HG02623 (cell line): ENCODE measurements around the gene NTM.

Experiments used
- ATAC-seq: cut with Tn5 transposase; IDR thresholded peaks from one replicate; pipeline ENCODE4 v1.9.1; 2021; ENCODE audit warnings: moderate library complexity; ENCODE audit not compliant: unreplicated experiment

The NTM gene

GRCh38 chr11:132264616-132265015 is 894.2 kb downstream of the NTM start:
- no peak for ATAC-seq

DNA sequence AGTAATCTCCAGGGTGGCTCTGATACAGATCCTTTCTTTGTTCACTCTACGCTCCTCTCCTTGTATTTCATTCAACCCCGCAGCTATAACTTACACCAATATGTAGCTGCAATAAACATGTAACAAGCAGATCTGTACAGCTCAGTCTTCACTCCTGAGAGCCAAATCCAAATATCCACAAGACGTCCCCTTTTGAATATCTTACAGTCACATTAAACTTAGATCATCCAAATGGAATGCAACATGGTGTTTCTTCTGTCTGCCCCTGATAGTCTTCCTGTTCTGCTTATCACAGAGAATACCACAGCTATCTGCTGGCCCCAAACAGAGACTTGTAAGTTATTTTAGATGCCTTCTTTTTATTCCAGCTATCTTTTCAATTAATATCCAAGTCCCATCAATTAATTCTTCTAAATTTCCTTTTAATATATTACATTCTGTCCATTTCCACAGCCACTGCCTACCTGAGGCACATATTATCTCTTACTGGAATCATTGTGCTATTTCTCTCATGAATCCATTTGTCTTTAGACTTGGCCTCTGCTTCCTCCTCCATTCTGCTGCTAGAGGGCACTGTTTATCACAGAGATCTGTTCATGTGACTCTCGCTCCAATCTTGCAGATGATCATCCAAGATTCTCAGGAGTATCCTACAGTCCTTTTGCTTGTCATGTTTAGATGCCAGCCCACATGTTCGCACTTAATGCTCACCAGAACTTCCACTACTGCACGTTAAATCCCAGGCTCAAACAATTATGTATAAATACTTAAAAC is 908.6 kb downstream of the NTM start:
- ATAC-seq: no peak

DNA sequence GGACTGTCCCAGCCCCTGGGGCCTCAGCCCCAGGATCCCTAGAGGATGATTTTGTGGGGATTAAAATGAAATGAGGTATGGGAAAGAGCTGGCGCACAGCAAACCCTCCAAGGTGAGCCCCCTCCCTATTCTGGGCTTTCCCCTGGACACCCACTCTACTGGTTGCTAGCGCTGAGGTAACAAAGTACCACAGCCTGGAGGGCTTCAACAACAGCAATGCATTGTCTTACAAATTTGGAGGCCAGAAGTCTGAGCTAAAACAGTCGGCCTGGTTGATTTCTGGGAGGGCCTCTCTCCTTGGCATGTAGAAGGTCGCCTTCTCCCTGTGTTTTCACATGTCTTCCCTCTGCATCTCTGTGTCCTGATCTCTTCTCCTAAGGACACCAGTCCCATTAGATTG is 913.6 kb downstream of the NTM start:
- ATAC-seq: no peak

DNA sequence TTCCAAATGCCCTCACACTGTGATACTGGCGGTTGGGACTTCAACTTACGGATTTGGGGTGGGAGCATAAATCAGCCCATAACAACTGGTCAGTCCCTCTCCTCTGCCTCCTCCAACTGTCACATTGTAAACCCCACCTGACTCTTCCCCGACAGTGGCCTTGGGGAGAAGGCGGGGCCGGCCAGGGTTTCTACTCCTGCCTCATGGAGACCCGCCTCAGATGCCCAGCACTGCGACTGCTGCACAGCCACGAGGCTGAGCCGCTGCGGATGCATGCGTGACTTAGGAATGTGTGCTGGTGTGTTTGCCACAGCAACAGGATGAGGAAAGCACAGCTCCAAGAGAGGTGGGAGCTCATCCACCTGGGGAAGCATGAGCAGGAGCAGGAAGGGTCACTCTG is 914.2 kb downstream of the NTM start:
- no peak for ATAC-seq

DNA sequence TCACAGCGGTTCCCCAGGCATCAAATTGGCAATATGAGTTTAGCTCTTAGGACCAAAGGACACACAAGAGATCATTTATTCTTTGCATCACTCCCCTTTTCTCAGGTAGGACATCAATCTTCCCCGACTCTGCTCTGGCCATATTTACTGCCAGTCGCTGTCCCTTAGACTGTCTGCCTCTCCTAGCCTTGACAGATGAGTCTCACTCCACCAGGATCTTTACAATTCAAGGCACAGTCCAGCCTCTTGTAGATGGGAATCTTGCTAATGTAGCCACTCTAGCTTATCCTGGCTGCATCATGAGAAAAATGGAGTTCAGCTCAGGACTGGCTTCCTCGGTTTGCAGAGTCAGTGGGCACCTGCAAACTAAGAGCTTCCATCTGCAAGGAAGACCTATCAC is 915.2 kb downstream of the NTM start:
- no peak for ATAC-seq

- no peak for ATAC-seq
Observed at GRCh38 chr11:132286106-132286505, 915.7 kb downstream of the NTM start.

- ATAC-seq: no peak
Observed at GRCh38 chr11:132288036-132288435, 917.6 kb downstream of the NTM start.

GRCh38 chr11:132289590-132290256 is 919.3 kb downstream of the NTM start:
- ATAC-seq: no peak

DNA sequence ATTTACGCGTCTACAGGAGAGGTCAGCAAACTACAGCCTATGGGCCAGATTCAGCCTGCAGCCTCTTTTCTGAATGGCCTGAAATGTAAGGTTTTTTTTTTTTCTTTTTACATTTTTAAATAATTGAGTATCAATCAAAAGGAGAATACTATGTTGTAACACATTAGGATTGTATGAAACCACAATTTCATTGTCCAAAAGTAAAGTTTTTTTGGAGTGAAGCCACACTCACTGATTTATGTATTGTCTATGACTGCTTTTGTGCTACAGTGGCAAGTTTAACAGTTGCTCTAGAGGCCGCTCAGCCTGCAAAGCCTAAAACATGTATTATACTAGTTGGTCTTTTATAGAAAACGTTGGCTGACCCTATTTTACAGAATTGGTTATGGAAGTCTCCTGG is 923.2 kb downstream of the NTM start:
- no peak for ATAC-seq

DNA sequence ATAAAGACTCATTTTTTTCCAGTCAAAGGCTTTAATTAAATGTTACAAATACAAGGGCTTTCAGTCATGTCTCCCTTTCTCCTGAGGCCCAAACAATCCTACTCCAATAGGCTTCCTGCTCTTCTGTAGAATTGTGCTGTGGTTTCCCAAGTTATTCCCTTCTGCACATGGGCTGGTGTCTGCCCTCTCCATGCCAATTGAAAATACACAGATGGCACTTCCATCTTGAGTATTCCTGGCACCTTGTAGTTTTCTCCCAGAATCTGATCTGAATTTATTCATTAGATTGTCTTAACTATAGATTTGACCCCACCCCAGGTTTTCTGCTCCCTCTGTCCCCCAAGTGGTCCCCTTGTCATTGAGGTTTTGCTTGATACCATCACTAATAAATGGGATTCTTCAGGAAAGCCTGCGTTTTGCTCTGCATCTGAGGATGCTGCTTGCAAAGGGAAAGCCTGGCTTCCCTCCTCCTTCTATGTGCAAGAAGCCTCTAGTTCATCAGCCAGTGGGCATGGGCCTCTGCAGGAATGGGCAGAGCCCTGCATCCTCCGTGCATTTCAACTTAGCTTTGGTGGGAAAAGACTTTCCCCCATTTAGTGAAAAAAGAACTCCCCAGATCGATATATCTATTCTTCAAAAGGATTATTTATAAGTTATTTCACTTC is 926.7 kb downstream of the NTM start:
- ATAC-seq: no peak

DNA sequence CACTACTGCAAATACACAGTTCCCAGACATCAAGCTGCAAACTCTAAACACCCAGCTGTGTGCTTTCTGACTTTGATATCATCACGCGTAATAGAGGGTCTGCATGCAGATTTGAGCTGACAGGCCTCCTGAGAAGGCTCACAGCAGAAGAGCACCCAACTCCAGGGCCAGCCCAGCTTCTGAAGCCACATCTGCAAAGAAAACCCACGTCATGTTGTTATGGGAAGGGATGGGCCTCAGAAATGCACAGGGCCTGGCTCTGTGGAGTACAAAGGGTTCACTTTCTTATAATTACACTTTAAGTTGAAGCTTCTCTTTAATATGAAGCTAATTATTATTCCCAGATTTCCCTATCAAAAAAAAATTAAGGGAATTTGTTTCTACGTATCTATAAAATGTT is 927.9 kb downstream of the NTM start:
- no peak for ATAC-seq

DNA sequence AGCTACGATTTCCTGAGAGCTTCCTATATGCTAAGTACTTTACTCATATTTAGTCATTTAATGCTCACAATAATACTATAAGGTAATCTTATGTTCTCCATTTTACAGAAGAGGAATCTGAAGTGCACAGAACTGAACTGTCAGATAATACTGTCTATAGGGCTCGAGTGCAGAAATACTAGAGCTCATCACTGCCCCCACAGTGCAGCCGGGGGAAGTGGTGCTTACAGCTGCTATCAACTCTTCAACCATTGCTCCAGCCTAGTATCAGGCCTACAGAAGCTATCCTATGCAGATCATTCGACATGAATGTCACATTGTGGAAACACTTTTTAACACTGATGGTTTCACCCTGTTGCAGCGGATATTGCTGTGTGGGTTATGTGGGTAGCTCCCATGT is 929.9 kb downstream of the NTM start:
- ATAC-seq: no peak

DNA sequence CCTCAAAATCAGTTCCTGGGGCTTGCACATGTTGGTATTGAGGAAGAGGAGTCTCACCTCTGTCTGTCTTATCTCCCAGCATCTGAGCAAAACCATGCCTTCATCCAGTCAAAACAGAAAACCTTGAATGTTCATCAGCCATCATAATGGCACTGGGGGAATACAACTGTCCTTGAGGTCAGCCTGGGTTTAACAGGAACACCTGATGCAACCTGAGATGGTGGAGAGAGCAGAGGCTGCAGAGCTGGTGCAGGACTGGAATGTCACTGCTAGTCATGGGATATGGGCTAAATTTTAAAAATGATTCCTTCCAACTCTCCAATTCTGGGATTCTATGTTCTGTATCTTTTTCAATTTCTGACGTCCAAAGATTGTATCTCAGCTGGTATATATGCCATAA is 931.0 kb downstream of the NTM start:
- no peak for ATAC-seq

DNA sequence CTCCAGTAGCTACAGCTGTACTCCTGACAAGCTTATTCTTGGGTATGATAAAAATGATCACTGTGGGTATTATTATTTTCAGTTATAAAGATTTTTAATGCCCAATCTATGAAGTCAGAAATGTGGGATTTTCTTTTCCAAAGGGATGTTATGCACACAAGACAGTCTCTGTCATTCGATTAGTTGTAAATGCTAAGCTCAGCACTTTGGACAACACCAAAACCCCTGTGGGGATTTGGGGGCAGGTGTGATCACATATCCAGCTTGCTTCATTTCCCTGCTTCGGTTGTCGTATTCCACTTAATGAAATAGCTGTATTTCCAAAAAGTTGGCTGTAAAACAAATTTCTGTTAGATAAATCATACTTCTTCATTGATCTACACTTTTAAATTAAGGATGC is 931.5 kb downstream of the NTM start:
- no peak for ATAC-seq

- no peak for ATAC-seq
Observed at GRCh38 chr11:132307309-132308020, 937.0 kb downstream of the NTM start.

DNA sequence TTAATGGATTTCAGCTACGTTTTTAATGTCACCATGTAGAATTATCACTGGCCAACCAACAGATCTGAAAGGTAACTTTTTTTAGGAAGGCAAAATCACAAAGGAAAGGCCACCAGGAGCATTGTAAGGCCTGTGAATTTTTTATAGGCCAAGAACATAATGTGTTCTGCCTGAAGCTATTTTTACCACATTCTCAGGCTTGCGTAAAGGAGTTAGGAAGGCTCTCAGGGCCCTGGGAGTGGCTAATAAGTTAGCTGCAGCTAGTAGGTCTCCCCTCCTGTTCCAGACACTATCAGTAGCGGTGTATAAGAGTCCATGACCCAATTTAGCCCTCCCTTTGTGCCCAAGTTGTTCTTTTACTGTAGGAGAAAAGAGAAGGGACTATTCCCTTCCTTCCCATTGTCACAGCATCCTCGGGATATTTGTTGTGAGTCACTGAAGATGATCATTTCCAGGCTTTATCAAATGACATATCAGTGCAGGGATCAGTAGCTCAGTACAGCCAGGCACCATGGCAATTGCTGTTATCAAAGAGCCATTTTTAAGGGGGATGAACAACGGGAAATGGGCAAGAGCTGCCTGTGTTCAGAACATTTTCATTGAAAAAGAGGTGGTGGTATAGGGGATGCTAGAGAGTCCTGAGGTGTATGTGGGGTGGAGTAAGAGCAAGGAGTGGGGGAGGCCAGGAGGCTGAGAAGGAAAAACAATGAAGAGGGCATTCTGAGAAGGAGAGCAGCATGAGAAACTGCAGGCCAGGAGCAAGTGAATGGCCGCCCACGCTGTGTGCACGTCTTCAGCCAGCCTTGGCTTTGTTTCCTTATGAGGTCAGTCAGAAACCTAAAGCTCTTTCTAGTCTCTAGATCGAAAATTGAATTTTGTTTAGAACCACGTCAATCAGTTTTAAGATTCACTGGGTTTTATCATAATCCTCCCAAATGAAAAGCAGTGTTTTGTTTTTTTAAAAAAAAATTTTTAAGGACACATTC is 940.3 kb downstream of the NTM start:
- ATAC-seq: no peak

- ATAC-seq: no peak
Observed at GRCh38 chr11:132311703-132312102, 941.3 kb downstream of the NTM start.

GRCh38 chr11:132312161-132312560 is 941.7 kb downstream of the NTM start:
- ATAC-seq: no peak

DNA sequence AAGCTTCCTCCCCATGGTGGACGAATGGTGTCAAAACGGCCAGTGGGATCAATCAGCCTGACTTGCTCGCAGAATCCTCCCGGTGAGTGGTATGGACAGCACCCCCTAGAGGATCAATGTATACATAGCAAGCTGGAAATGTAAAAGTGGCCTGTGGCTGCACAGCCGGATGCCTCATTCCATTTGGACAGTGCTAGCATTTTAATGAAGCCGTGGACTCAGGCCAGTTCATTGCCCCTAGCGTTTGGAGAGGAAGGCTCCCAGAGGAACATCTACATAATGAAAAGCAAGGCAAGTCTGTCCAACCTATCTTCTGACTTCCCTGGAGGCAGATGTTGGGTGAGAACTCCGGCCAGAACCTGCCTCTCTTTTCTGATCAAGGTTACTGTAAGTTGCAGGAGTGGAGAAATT is 942.3 kb downstream of the NTM start:
- no peak for ATAC-seq

DNA sequence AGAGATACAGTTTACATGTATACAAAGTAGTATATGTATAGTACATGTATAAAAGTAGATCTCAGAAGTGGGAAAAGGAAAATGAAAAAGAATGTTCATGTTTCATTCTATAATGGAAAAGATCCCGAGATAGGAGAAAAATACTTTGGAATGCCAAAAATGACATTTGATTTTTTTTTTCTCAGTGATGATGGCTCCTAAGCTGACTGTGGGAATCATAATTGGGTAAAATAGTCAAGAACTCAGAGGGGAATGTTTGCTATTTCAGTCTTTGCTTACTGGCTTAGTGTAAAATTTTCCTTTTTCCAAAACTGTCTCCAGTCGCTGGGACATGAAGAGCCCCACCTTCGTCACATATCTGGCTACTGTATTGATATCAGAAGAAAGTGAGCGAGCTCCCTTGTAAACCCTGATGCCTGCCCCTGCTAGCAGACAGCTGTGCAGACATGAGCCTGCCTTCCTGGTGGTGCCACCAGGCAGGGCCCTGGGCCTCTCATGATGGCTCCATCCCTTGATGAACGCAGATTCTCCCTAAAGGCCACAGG is 944.6 kb downstream of the NTM start:
- no peak for ATAC-seq
